Uterus (tissue), 2 donors: ENCODE data around the gene AQP1.

Experiments used
- POLR2A ChIP-seq, 2 donors: fragments of 450-650 bp; IDR thresholded peaks; one replicate each; pipeline ENCODE4 v1.6.1; 2016; ENCODE audit warnings: antibody characterized with exemption in 2 of 2, mild to moderate bottlenecking in 1 of 2, moderate library complexity in 1 of 2
- TF ChIP-seq, protein P1 (sequence below), 4 experiments: fragments of 200-600 bp in 2 of 4; fragments of 450-650 bp in 2 of 4; sonication (generic) in 2 of 4; IDR thresholded peaks; one replicate each; pipeline ENCODE4 v1.5.1; 2016 to 2019; ENCODE audit warnings: antibody characterized with exemption in 4 of 4, mild to moderate bottlenecking in 2 of 4, moderate library complexity in 1 of 4

DNA sequence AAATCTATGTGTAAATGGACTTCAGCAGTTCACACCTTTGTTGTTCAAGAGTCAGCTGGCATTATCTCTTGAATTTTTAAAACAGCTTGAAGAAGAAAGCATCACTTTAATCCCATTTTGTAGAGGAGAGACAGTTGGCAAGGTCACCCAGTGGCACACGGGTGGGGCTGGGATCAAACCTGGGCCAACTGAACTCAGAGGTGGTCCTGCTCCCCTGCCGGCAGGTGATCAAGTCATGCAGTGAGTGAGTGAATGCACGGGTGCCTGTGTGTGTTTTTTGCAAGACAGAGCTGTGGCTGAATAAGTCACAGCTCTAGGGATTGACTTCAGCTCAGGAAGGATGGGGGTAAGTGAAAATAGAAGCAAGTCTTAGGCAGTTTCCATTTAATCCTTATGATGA, 61.6 kb downstream of the AQP1 start:
- TF ChIP-seq, protein P1, sequence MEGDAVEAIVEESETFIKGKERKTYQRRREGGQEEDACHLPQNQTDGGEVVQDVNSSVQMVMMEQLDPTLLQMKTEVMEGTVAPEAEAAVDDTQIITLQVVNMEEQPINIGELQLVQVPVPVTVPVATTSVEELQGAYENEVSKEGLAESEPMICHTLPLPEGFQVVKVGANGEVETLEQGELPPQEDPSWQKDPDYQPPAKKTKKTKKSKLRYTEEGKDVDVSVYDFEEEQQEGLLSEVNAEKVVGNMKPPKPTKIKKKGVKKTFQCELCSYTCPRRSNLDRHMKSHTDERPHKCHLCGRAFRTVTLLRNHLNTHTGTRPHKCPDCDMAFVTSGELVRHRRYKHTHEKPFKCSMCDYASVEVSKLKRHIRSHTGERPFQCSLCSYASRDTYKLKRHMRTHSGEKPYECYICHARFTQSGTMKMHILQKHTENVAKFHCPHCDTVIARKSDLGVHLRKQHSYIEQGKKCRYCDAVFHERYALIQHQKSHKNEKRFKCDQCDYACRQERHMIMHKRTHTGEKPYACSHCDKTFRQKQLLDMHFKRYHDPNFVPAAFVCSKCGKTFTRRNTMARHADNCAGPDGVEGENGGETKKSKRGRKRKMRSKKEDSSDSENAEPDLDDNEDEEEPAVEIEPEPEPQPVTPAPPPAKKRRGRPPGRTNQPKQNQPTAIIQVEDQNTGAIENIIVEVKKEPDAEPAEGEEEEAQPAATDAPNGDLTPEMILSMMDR (IDR thresholded peaks at IDR 0.05): no peak
- no peak for TF ChIP-seq POLR2A (IDR thresholded peaks at IDR 0.05)
